Ishikawa (cell line): ENCODE measurements around the gene NUP214.

Experiments
- CEBPB ChIP-seq: IDR thresholded peaks from 2 replicates; pipeline ENCODE4 v1.6.1; 2012
- CREB1 ChIP-seq: IDR thresholded peaks from 2 replicates; pipeline ENCODE4 v1.6.1; 2012; ENCODE audit warnings: low read depth
- EGR1 ChIP-seq: IDR thresholded peaks from 2 replicates; pipeline ENCODE4 v1.6.1; 2012
- EP300 ChIP-seq: IDR thresholded peaks from 2 replicates; pipeline ENCODE4 v1.6.1; 2012; ENCODE audit warnings: borderline replicate concordance
- FOXM1 ChIP-seq: IDR thresholded peaks from 2 replicates; pipeline ENCODE4 v1.6.1; 2012; ENCODE audit warnings: low read depth, borderline replicate concordance
- MAX ChIP-seq: IDR thresholded peaks from 2 replicates; pipeline ENCODE4 v1.6.1; 2012
- NFIC ChIP-seq: IDR thresholded peaks from 2 replicates; pipeline ENCODE4 v1.6.1; 2012
- RAD21 ChIP-seq: IDR thresholded peaks from 2 replicates; pipeline ENCODE4 v1.6.1; 2012; ENCODE audit warnings: low read depth
- REST ChIP-seq: IDR thresholded peaks from 2 replicates; pipeline ENCODE4 v1.6.1; 2012; ENCODE audit warnings: low read depth, mild to moderate bottlenecking
- TAF1 ChIP-seq: IDR thresholded peaks from 2 replicates; pipeline ENCODE4 v1.6.1; 2012; ENCODE audit warnings: low read depth, mild to moderate bottlenecking
- TCF12 ChIP-seq: IDR thresholded peaks from 2 replicates; pipeline ENCODE4 v1.6.1; 2012; ENCODE audit warnings: low read depth
- TEAD4 ChIP-seq: IDR thresholded peaks from 2 replicates; pipeline ENCODE4 v1.6.1; 2012
- USF1 ChIP-seq: IDR thresholded peaks from 2 replicates; pipeline ENCODE4 v1.6.1; 2012
- YY1 ChIP-seq: IDR thresholded peaks from 2 replicates; pipeline ENCODE4 v1.6.1; 2012; ENCODE audit warnings: low read depth
- ZBTB7A ChIP-seq: IDR thresholded peaks from 2 replicates; pipeline ENCODE4 v1.6.1; 2012; ENCODE audit warnings: low read depth

NUP214 gene

DNA sequence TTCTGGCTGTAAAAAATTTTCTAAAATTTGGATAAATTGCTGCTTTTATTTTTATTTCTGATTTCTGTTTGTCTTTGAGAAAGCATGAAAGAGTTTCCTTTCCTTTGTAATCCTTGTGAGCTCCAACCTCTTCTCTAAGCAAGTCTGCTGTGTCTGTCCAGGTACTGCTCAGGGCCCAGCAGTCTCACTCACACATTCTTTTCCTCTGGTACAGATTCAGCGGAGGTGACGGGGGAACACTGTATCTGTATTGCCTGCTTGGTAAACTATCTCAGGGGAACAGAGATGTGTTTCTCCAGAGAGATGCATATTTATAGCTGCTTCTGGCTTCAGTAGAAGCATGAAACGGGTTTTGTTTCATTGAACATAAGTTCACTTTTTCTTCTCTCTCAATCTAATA lies 60.5 kb downstream of the NUP214 start:
- TF ChIP-seq CEBPB (no peak), EGR1 (no peak), ZBTB7A (no peak), FOXM1 (no peak)

GRCh38 chr9:131186622-131187021 lies 61.2 kb downstream of the NUP214 start:
- TF ChIP-seq USF1 (no peak), RAD21 (no peak), CEBPB (no peak)

DNA sequence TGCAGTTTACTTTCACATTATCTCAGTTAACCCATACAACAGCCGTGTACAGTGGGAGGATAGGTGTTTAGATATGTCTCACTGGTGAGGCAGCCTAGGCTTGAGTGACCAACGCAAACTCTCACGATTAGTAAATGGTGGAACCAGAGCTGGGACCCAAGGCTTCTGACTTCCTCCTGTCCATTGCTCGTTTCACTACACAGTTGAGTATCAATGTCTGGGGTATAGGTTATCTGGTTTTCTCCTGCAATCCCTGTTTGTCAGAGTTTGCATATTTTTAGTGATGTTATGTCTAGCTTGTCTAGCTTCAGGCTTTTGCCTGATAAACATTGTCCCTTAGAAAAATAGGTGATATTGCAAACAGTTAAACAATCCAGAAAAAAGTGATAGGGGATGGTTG lies 62.6 kb downstream of the NUP214 start:
- TF ChIP-seq MAX = no peak
- no peak for TF ChIP-seq USF1
- TF ChIP-seq TEAD4 = no peak
- TF ChIP-seq ZBTB7A = no peak
- no peak for TF ChIP-seq EP300

GRCh38 chr9:131188976-131189375 lies 63.6 kb downstream of the NUP214 start:
- TF ChIP-seq MAX (no peak), FOXM1 (no peak), EP300 (no peak), USF1 (no peak), NFIC (no peak), YY1 (no peak), TCF12 (no peak), TEAD4 (no peak), RAD21 (no peak), EGR1 (no peak), CEBPB (no peak), ZBTB7A (no peak), TAF1 (no peak)

DNA sequence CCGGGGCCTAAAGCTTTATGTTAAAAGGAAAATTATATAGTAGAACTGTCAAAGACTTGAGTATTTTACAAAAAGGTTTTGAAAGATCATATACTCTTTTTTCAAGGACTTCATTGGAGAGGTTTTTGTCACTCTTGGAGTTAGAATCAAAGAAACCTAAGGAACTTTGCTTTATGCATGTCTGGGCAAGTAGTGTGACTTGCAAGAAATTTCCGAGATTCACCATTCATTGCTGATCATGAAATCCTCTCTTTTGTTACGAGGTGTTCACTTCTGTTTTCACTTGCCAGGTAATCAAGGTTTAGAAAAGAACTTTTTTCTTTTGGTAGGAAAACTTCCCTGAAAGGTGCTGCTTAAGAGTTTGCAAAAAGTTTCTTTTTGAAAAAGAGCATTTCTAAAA lies 64.8 kb downstream of the NUP214 start:
- no peak for TF ChIP-seq TCF12
- TF ChIP-seq TAF1 = no peak
- no peak for TF ChIP-seq NFIC
- TF ChIP-seq CEBPB = no peak
- TF ChIP-seq MAX = no peak
- no peak for TF ChIP-seq CREB1

DNA sequence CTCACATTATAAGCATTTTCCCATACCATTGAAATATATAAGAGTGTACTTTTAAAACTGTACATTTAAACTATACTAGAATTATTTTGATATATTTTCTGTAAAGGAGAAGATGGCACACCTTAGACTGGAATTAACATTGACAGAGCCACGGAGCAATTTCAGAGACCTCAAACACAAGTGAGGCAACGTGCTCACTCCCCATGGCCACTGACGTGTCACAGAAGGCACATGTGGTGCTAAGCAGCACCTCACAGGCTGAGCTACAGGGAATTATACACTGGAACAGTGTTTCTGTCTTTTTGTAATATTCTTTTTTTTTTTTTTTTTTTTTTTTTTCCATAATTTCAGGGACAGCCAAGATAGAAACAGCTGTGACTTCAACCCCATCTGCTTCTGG lies 66.5 kb downstream of the NUP214 start:
- TF ChIP-seq RAD21 = no peak
- no peak for TF ChIP-seq EGR1
- TF ChIP-seq CEBPB = no peak
- no peak for TF ChIP-seq MAX
- TF ChIP-seq ZBTB7A = no peak
- TF ChIP-seq FOXM1 = no peak
- TF ChIP-seq EP300 = no peak
- no peak for TF ChIP-seq TEAD4
- TF ChIP-seq NFIC = no peak
- TF ChIP-seq YY1 = no peak
- TF ChIP-seq TCF12 = no peak
- TF ChIP-seq USF1 = no peak
- TF ChIP-seq TAF1 = no peak
- TF ChIP-seq CREB1 = no peak
- TF ChIP-seq REST = no peak

GRCh38 chr9:131193051-131193450 lies 67.7 kb downstream of the NUP214 start:
- no peak for TF ChIP-seq ZBTB7A
- no peak for TF ChIP-seq MAX
- no peak for TF ChIP-seq FOXM1
- no peak for TF ChIP-seq CEBPB

GRCh38 chr9:131194762-131195161 lies 69.4 kb downstream of the NUP214 start:
- no peak for TF ChIP-seq TAF1
- no peak for TF ChIP-seq TEAD4
- TF ChIP-seq FOXM1 = no peak
- no peak for TF ChIP-seq EGR1
- TF ChIP-seq YY1 = no peak
- TF ChIP-seq ZBTB7A = no peak
- no peak for TF ChIP-seq RAD21
- no peak for TF ChIP-seq USF1
- TF ChIP-seq CEBPB = no peak
- no peak for TF ChIP-seq MAX
- no peak for TF ChIP-seq CREB1
- no peak for TF ChIP-seq NFIC
- TF ChIP-seq REST = no peak
- TF ChIP-seq TCF12 = no peak
- TF ChIP-seq EP300 = no peak
